K562 (cell line): ENCODE measurements around the gene C2CD2. TPM values are rescaled to one million over a fixed set of nuclear protein-coding genes. Genes with fewer than 3 reads are reported as not detected.

Source experiments
- ATAC-seq: fragments of 200-7000 bp; cut with Tn5 transposase; 3 replicates; pipeline ENCODE4 v1.9.1; 2020; ENCODE audit warnings: moderate library complexity
- BruUV-seq: library from RNA; stranded (reverse); fragments of 400-500 nt; replicated peaks from 2 replicates; lab custom pipeline; 2021; lab: Mats Ljungman, UMichigan
- CTCF ChIA-PET: fragments of 300-600 bp; formaldehyde crosslinking; extraction: SDS; loops from one replicate; lab custom pipeline; 2021; ENCODE audit warnings: low intra/inter-chr PET ratio; lab: Yijun Ruan, JAX
- POLR2A ChIA-PET: fragments of 300-600, 350-650 bp; sonication (Branson Sonifier 250); formaldehyde crosslinking; extraction: SDS; loops from one replicate; lab custom pipeline; 2021; ENCODE audit warnings: antibody characterized with exemption, inconsistent platforms; lab: Yijun Ruan, JAX
- DNase-seq, 4 experiments: peaks; one replicate each; pipeline versions ENCODE4 v3.0.0 to v3.0.0-alpha.2; 2011 to 2018; ENCODE audit warnings: low spot score in 3 of 4, mixed read lengths in 3 of 4; ENCODE audit errors: extremely low read depth in 1 of 4
- FAIRE-seq: peaks from 2 replicates; lab custom pipeline; 2011; peaks lifted over from hg19 to GRCh38; lab: Jason Lieb, UNC
- H2AFZ ChIP-seq: 2 replicates; pipeline ENCODE4 v1.6.0; 2011; ENCODE audit warnings: low read depth, low read length, control low read depth, inconsistent platforms
- H3K27ac ChIP-seq: fragments of 200-600 bp; 3 replicates; pipeline ENCODE4 v1.8.0; 2011; ENCODE audit warnings: low read depth, mild to moderate bottlenecking, control low read depth, inconsistent platforms, low read length, moderate library complexity, mixed read lengths; ENCODE audit errors: extremely low read depth
- H3K27me3 ChIP-seq, 2 experiments: fragments of 300-600 bp in 1 of 2; 2 replicates in 1 of 2; 3 replicates in 1 of 2; pipeline versions ENCODE4 v1.6.0 to v1.8.0; 2011; ENCODE audit warnings: inconsistent platforms in 2 of 2, low read length in 2 of 2, mild to moderate bottlenecking in 1 of 2, mixed read lengths in 1 of 2, moderate library complexity in 1 of 2; ENCODE audit not compliant: control insufficient read depth in 2 of 2, insufficient read depth in 2 of 2
- H3K36me3 ChIP-seq: fragments of 300-600 bp; 3 replicates; pipeline ENCODE4 v1.8.0; 2011; ENCODE audit warnings: mild to moderate bottlenecking, low read length, inconsistent platforms; ENCODE audit not compliant: control insufficient read depth, insufficient read depth
- H3K4me1 ChIP-seq, 2 experiments: fragments of 200-600 bp in 1 of 2; replicated peaks in 1 of 2; 2 replicates in 1 of 2; 3 replicates in 1 of 2; pipeline versions ENCODE4 v1.5.1 to v1.8.0; 2011; ENCODE audit warnings: inconsistent platforms in 2 of 2, low read length in 2 of 2, mild to moderate bottlenecking in 1 of 2, mixed read lengths in 1 of 2, moderate library complexity in 1 of 2; ENCODE audit not compliant: control insufficient read depth in 2 of 2, insufficient read depth in 2 of 2
- H3K4me2 ChIP-seq: 2 replicates; pipeline ENCODE4 v1.6.1; 2011; ENCODE audit warnings: low read length, control low read depth, inconsistent platforms, mixed read lengths; ENCODE audit not compliant: insufficient read depth
- H3K4me3 ChIP-seq: fragments of 200-600 bp; sonication (generic), shearing (Covaris generic); 2 replicates; pipeline ENCODE4 v1.5.1; 2016; ENCODE audit warnings: control low read depth, inconsistent platforms
- H3K79me2 ChIP-seq: fragments of 200-600 bp; 3 replicates; pipeline ENCODE4 v1.8.0; 2011; ENCODE audit warnings: low read length, inconsistent platforms; ENCODE audit not compliant: control insufficient read depth, insufficient read depth
- H3K9ac ChIP-seq, 2 experiments: 2 replicates each; pipeline versions ENCODE4 v1.6.0 to v1.6.1; 2011; ENCODE audit warnings: low read depth in 2 of 2, low read length in 2 of 2, control low read depth in 1 of 2, inconsistent platforms in 1 of 2, mild to moderate bottlenecking in 1 of 2, mixed read lengths in 1 of 2; ENCODE audit not compliant: insufficient read depth in 1 of 2
- H3K9me1 ChIP-seq: one replicate; pipeline ENCODE4 v1.6.0; 2011; ENCODE audit warnings: inconsistent platforms, mild to moderate bottlenecking, low read length, moderate library complexity; ENCODE audit not compliant: control insufficient read depth, insufficient read depth
- H3K9me3 ChIP-seq: replicated peaks from 2 replicates; pipeline ENCODE4 v1.5.1; 2011; ENCODE audit warnings: low read depth, low read length, inconsistent platforms; ENCODE audit not compliant: control insufficient read depth, insufficient read depth
- H4K20me1 ChIP-seq: replicated peaks from 2 replicates; pipeline ENCODE4 v1.6.1; 2011; ENCODE audit warnings: low read length, inconsistent platforms, mixed read lengths; ENCODE audit not compliant: control insufficient read depth, insufficient read depth
- ASH1L ChIP-seq: fragments of 450-650 bp; IDR thresholded peaks from 2 replicates; pipeline ENCODE4 v1.6.1; 2018; ENCODE audit warnings: borderline replicate concordance, mild to moderate bottlenecking, low read depth; ENCODE audit not compliant: partially characterized antibody
- CC2D1A ChIP-seq: fragments of 450-650 bp; IDR thresholded peaks from 2 replicates; pipeline ENCODE4 v1.6.1; 2017; ENCODE audit warnings: mild to moderate bottlenecking
- CHD1 ChIP-seq: fragments of 200-600 bp; sonication (generic); IDR thresholded peaks from one replicate; pipeline ENCODE4 v1.6.1; 2012; ENCODE audit warnings: mild to moderate bottlenecking, moderate library complexity, low read length, inconsistent platforms
- CHD4 ChIP-seq: fragments of 200-600 bp; sonication (generic); IDR thresholded peaks from 3 replicates; pipeline ENCODE4 v1.6.1; 2012; ENCODE audit warnings: low read depth, mild to moderate bottlenecking, mixed read lengths, low read length, inconsistent platforms; ENCODE audit not compliant: insufficient read depth, insufficient replicate concordance, poor library complexity, severe bottlenecking
- EHMT2 ChIP-seq: fragments of 450-650 bp; IDR thresholded peaks from 2 replicates; pipeline ENCODE4 v1.6.1; 2018; ENCODE audit warnings: antibody characterized with exemption
- FUS ChIP-seq: fragments of 200-400 bp; formaldehyde crosslinking; optimal IDR thresholded peaks from 2 replicates; pipeline ENCODE3; 2017; ENCODE audit warnings: low read depth, low read length
- HMG20B ChIP-seq: fragments of 250-450 bp; sonication (Bioruptor Pico); IDR thresholded peaks from 2 replicates; pipeline ENCODE4 v1.5.0; 2021; ENCODE audit warnings: mild to moderate bottlenecking
- HSF4 ChIP-seq: fragments of 250-450 bp; sonication (Bioruptor Pico); IDR thresholded peaks from 2 replicates; pipeline ENCODE4 v2.1.2; 2022; ENCODE audit warnings: mild to moderate bottlenecking, moderate library complexity, borderline replicate concordance
- JUND ChIP-seq, 2 experiments: IDR thresholded peaks; 2 replicates in 1 of 2; 3 replicates in 1 of 2; pipeline ENCODE4 v1.6.1; 2011; ENCODE audit warnings: borderline replicate concordance in 2 of 2, low read depth in 2 of 2, low read length in 2 of 2, improper control_type of control experiment in 1 of 2, missing biosample characterization in 1 of 2, missing genetic modification characterization in 1 of 2, missing genetic modification reagents in 1 of 2
- KAT8 ChIP-seq: fragments of 450-650 bp; IDR thresholded peaks from 2 replicates; pipeline ENCODE4 v1.6.1; 2016; ENCODE audit warnings: low read depth, mild to moderate bottlenecking
- MYNN ChIP-seq, 2 experiments: sonication (generic); formaldehyde crosslinking in 1 of 2; IDR thresholded peaks; 2 replicates each; pipeline versions ENCODE4 v1.5.0 to v1.6.1; 2016 to 2020; ENCODE audit warnings: antibody characterized with exemption in 1 of 2, missing genetic modification reagents in 1 of 2
- NCOA4 ChIP-seq: fragments of 450-650 bp; IDR thresholded peaks from 2 replicates; pipeline ENCODE4 v1.6.1; 2018; ENCODE audit warnings: mild to moderate bottlenecking; ENCODE audit not compliant: partially characterized antibody
- PML ChIP-seq: IDR thresholded peaks from 2 replicates; pipeline ENCODE4 v1.6.1; 2012; ENCODE audit warnings: low read length, inconsistent platforms
- RUNX1 ChIP-seq: sonication (generic); IDR thresholded peaks from 2 replicates; pipeline ENCODE4 v1.6.1; 2016; ENCODE audit warnings: antibody characterized with exemption, low read depth
- TFAM ChIP-seq: fragments of 250-450 bp; sonication (Bioruptor Pico); conservative IDR thresholded peaks from 2 replicates; pipeline ENCODE4 v1.5.0; 2021; ENCODE audit warnings: mild to moderate bottlenecking, moderate library complexity
- ZBTB7A ChIP-seq: IDR thresholded peaks from 2 replicates; pipeline ENCODE4 v1.6.1; 2011; ENCODE audit warnings: low read depth, mild to moderate bottlenecking, low read length, moderate library complexity, borderline replicate concordance; ENCODE audit not compliant: control insufficient read depth
- ZNF444 ChIP-seq: fragments of 250-450 bp; sonication (Bioruptor Pico); IDR thresholded peaks from 2 replicates; pipeline ENCODE4 v1.4.0; 2020; ENCODE audit warnings: mild to moderate bottlenecking, moderate library complexity
- ZNF57 ChIP-seq: fragments of 450-650 bp; formaldehyde crosslinking; IDR thresholded peaks from 2 replicates; pipeline ENCODE4 v1.4.0; 2020; ENCODE audit warnings: mild to moderate bottlenecking, moderate library complexity
- ZSCAN32 ChIP-seq: fragments of 450-650 bp; formaldehyde crosslinking; IDR thresholded peaks from 2 replicates; pipeline ENCODE4 v1.4.0; 2020; ENCODE audit warnings: mild to moderate bottlenecking, moderate library complexity
- WGBS: fragments of 100-300 bp; shearing (Covaris generic); methylation state at CpG from one replicate; pipeline ENCODE4 v1.1.6; 2016; ENCODE audit warnings: low coverage, mixed read lengths; ENCODE audit not compliant: insufficient coverage; ENCODE audit errors: missing lambda C conversion rate; 5-methylcytosine and 5-hydroxymethylcytosine counted together
- in situ Hi-C: fragments of 300-500 bp; cut with MboI; formaldehyde crosslinking; loops from 4 replicates; pipeline ENCODE4 v1.15.0; 2018; ENCODE audit warnings: inconsistent platforms, mixed read lengths
- intact Hi-C: fragments of 100-400 bp; cut with micrococcal nuclease; formaldehyde crosslinking; loops from 2 replicates; pipeline ENCODE4 v1.14.2; 2022
- polyA plus RNA-seq, 8 experiments: library from polyadenylated mRNA; depleted of rRNA in 4 of 8; stranded (reverse) in 5 of 8; unstranded in 3 of 8; fragments of >200 nt; fragmentation: Nextera tagmentation in 2 of 8; fragmentation: Illumina TruSeq in 1 of 8; extraction: Ambion mirVana in 2 of 8; extraction: Trizol in 1 of 8; gene quantifications; 2 replicates each; pipeline versions ENCODE4 v1.2.1 to v1.2.3, GENCODE V29; 2011 to 2014; ENCODE audit warnings: inconsistent platforms in 1 of 8, missing spikeins in 1 of 8
- total RNA-seq, 7 experiments: library from RNA; depleted of rRNA in 6 of 7; stranded (reverse); fragments of >200 nt in 6 of 7; fragmentation: Illumina TruSeq in 2 of 7; extraction: Trizol in 2 of 7; gene quantifications; 2 replicates each; pipeline versions ENCODE4 v1.2.1 to v1.2.3, GENCODE V29; 2011 to 2021; ENCODE audit warnings: low replicate concordance in 1 of 7
- TF ChIP-seq, protein P1 (sequence below): fragments of 450-650 bp; formaldehyde crosslinking; IDR thresholded peaks from 2 replicates; pipeline ENCODE4 v1.4.0; 2020; ENCODE audit warnings: mild to moderate bottlenecking, mixed read lengths

C2CD2 gene
- total and polyA plus RNA-seq, 9 of the 15 experiments (the other 6 are each of a cell fraction or from before 2014, with no cell fraction given): 1.3 to 21.6 (median 12.1) TPM

DNA sequence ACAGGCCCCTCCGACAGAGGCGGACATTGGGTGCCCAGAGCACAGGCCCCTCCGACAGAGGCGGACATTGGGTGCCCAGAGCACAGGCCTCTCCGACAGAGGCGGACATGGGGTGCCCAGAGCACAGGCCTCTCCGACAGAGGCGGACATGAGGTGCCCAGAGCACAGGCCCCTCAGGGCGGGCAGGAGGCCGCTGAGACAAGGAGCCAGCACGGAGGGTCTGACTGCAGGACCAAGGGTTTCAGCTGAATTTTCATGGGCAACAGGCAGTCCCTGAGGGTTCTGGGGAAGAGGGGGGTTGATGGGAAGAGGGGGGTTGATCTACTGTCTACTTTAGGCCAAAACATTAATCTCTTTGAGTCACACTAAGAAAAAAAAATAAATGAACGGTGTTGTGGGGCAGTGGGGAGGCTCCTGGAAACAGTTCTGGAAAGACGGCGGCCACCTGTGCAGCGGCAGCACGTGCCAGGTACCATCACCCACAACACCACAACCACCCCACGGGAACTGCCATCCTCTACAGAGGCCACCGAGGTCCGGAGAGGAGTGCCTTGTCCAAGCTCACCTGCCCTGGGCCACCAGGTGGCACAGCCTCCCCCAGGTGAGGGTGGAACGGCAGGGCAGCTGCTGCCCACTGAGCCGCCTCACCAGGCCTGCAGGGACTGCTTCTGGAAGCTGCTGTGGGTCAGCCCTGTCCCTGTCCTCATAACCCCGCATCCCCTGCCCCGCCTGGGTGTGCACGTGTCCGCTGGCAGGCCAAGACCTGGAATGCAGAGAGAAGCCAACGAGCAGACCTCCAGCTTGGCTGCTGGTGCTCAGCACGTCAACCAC is 95.1 kb downstream of the C2CD2 start (continued):
- no peak for TF ChIP-seq KAT8
- TF ChIP-seq EHMT2: no peak
- TF ChIP-seq, protein P1, sequence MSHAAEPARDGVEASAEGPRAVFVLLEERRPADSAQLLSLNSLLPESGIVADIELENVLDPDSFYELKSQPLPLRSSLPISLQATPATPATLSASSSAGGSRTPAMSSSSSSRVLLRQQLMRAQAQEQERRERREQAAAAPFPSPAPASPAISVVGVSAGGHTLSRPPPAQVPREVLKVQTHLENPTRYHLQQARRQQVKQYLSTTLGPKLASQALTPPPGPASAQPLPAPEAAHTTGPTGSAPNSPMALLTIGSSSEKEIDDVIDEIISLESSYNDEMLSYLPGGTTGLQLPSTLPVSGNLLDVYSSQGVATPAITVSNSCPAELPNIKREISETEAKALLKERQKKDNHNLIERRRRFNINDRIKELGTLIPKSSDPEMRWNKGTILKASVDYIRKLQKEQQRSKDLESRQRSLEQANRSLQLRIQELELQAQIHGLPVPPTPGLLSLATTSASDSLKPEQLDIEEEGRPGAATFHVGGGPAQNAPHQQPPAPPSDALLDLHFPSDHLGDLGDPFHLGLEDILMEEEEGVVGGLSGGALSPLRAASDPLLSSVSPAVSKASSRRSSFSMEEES (CRISPR knock-in tag): no peak
- no peak for TF ChIP-seq NCOA4

DNA sequence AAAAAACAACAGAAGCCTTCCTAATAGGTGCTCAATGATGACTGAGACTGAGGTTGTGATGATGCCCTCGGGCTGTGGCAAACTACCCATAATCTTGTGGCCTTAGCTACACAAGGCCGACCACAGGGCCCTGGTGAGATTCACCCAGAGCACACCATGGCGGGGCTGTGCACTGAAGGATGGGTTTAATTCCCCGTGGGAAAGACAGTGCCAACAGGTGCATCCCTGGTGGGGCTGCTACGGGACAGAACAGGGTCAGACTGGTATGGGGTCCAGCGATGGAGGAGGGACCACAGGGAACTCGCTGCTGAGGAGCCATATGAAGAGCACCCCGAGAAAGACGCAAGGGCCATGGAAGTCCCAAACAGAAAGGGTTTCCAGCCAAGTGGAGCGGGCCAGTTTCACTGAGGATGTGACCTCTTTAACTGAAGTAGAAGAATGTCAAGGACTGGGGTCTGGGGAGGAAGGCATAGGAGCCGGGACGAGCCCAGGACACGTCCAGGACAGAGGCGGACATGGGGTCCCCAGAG is 96.0 kb downstream of the C2CD2 start:
- no peak for ATAC-seq
- Histone ChIP-seq H3K27me3 (no peaks in the 10 kb centered on the region), H3K4me2 (no peak overlapping the region), H3K9me1 (peaks cover 3% of the 10 kb centered on the region), H3K27ac (no peak overlapping the region), H3K9ac (no peak overlapping the region), H3K79me2 (no peaks in the 10 kb centered on the region), H4K20me1 (no peaks in the 10 kb centered on the region), H3K4me1 (peaks cover 0 to 4% of the 10 kb centered on the region in 2 experiments; a peak in 2 of 5 replicates), H3K36me3 (peaks cover 52% of the 10 kb centered on the region; the same call in 2 of the 3 replicates), H2AFZ (no peak overlapping the region), H3K9me3 (no peaks in the 10 kb centered on the region), H3K4me3 (no peak overlapping the region)
- in situ Hi-C loops: no loop called here
- no peak for FAIRE-seq
- DNase-seq: no peak
- no TSS peak for BruUV-seq
- ChIA-PET CTCF (no interaction called here), POLR2A (interaction anchor here (1.5 kb wide), 1 partner anchor 12 kb away, joined by 3 read pairs; no protein-coding TSS in a partner anchor)
- 91% methylated on average over 14 of the region's 14 CpGs for WGBS
- intact Hi-C loops: no loop called here
- TF ChIP-seq RUNX1: no peak
- TF ChIP-seq ASH1L: no peak
- TF ChIP-seq ZNF444: no peak
- TF ChIP-seq HMG20B (CRISPR knock-in tag): no peak
- no peak for TF ChIP-seq ZBTB7A
- TF ChIP-seq TFAM (CRISPR knock-in tag): no peak
- TF ChIP-seq FUS: no peak
- no peak for TF ChIP-seq CC2D1A
- no peak for TF ChIP-seq PML
- TF ChIP-seq EHMT2: no peak
- no peak for TF ChIP-seq MYNN (IDR thresholded peaks at IDR 0.05)
- TF ChIP-seq MYNN (CRISPR knock-in tag; IDR thresholded peaks at IDR 0.05): no peak
- no peak for TF ChIP-seq JUND (IDR thresholded peaks at IDR 0.05; ENCODE audit: borderline replicate concordance, low read depth, low read length)
- no peak for TF ChIP-seq JUND (tag; IDR thresholded peaks at IDR 0.05; ENCODE audit: borderline replicate concordance, low read depth, low read length)
- TF ChIP-seq CHD4: no peak
- no peak for TF ChIP-seq ZNF57
- no peak for TF ChIP-seq HSF4
- no peak for TF ChIP-seq CHD1
- TF ChIP-seq ZSCAN32 (CRISPR knock-in tag): no peak
